Measurements from ENCODE around the gene JMJD7. TPM values are rescaled to one million over a fixed set of nuclear protein-coding genes. Genes with fewer than 3 reads are reported as not detected.

Gene JMJD7
- total RNA-seq, 4 donors from 2014 or later: 45.4 to 88.3 (median 60.9) TPM

GRCh38 chr15:41882689-41883483 is 55.0 kb downstream of the JMJD7 start:
- 61% methylated on average over 8 of the region's 14 CpGs for WGBS
- Histone ChIP-seq H3K36me3 (no peaks in the 10 kb centered on the region), H3K27me3 (peaks cover 9% of the 10 kb centered on the region), H3K4me3 (peak overlapping the region; percentile 30), H3K9me3 (no peaks in the 10 kb centered on the region), H3K4me1 (peaks cover 40% of the 10 kb centered on the region), H3K27ac (no peak overlapping the region)
- TF ChIP-seq EP300 (IDR thresholded peaks at IDR 0.05) (no peak), POLR2AphosphoS5 (IDR thresholded peaks at IDR 0.05) (no peak), CTCF (IDR thresholded peaks at IDR 0.05) (no peak)
- DNase-seq (ENCODE audit: low spot score in 2 of 2): no peak

GRCh38 chr15:41883484-41883825 is 55.6 kb downstream of the JMJD7 start:
- Histone ChIP-seq H3K9me3 (no peaks in the 10 kb centered on the region), H3K27ac (no peak overlapping the region)

GRCh38 chr15:41884458-41884857 is 56.6 kb downstream of the JMJD7 start:
- H3K27ac ChIP-seq: no peak overlapping the region
- DNase-seq (ENCODE audit: low spot score in 2 of 2): no peak
- no peak for TF ChIP-seq POLR2A (IDR thresholded peaks at IDR 0.05)
- no peak for TF ChIP-seq CTCF (IDR thresholded peaks at IDR 0.05)
- H3K4me3 ChIP-seq: no peak overlapping the region
- H3K27me3 ChIP-seq: peaks cover 9% of the 10 kb centered on the region
- no peaks in the 10 kb centered on the region for H3K36me3 ChIP-seq
- H3K9me3 ChIP-seq: no peaks in the 10 kb centered on the region
- H3K4me1 ChIP-seq: peaks cover 33% of the 10 kb centered on the region
- 77% methylated on average over 7 of the region's 7 CpGs for WGBS

More at GRCh38 chr15:41883484-41883825, 55.6 kb downstream of the JMJD7 start:
- WGBS: 100% methylated on average over 1 of the region's 2 CpGs
- Histone ChIP-seq H3K4me1 (peaks cover 35% of the 10 kb centered on the region), H3K27me3 (peaks cover 9% of the 10 kb centered on the region), H3K4me3 (no peak overlapping the region), H3K36me3 (no peaks in the 10 kb centered on the region)
- no peak for DNase-seq (ENCODE audit: low spot score in 2 of 2)
- TF ChIP-seq EP300 (IDR thresholded peaks at IDR 0.05): no peak
- TF ChIP-seq POLR2A (IDR thresholded peaks at IDR 0.05): no peak
- no peak for TF ChIP-seq CTCF (IDR thresholded peaks at IDR 0.05)
- no peak for TF ChIP-seq POLR2AphosphoS5 (IDR thresholded peaks at IDR 0.05)

- Histone ChIP-seq H3K9me3 (no peaks in the 10 kb centered on the region), H3K27ac (no peak overlapping the region), H3K4me3 (no peak overlapping the region), H3K4me1 (peaks cover 26% of the 10 kb centered on the region), H3K36me3 (no peaks in the 10 kb centered on the region), H3K27me3 (peaks cover 6% of the 10 kb centered on the region)
- no peak for DNase-seq (ENCODE audit: low spot score in 2 of 2)
- TF ChIP-seq POLR2A (IDR thresholded peaks at IDR 0.05): no peak
- no peak for TF ChIP-seq EP300 (IDR thresholded peaks at IDR 0.05)
- no peak for TF ChIP-seq CTCF (IDR thresholded peaks at IDR 0.05)
- no peak for TF ChIP-seq POLR2AphosphoS5 (IDR thresholded peaks at IDR 0.05)
Observed at GRCh38 chr15:41885321-41885720, 57.4 kb downstream of the JMJD7 start.

GRCh38 chr15:41885841-41886240 is 57.9 kb downstream of the JMJD7 start:
- no peak for DNase-seq (ENCODE audit: low spot score in 2 of 2)
- TF ChIP-seq CTCF (IDR thresholded peaks at IDR 0.05) (no peak), POLR2AphosphoS5 (IDR thresholded peaks at IDR 0.05) (no peak), EP300 (IDR thresholded peaks at IDR 0.05) (no peak), POLR2A (IDR thresholded peaks at IDR 0.05) (no peak)
- peaks cover 4% of the 10 kb centered on the region for H3K27me3 ChIP-seq
- no peak overlapping the region for H3K27ac ChIP-seq
- H3K4me3 ChIP-seq: no peak overlapping the region
- peaks cover 21% of the 10 kb centered on the region for H3K4me1 ChIP-seq
- H3K9me3 ChIP-seq: no peaks in the 10 kb centered on the region
- 88% methylated on average over 7 of the region's 14 CpGs for WGBS
- H3K36me3 ChIP-seq: no peaks in the 10 kb centered on the region
